HCT116 (cell line): ENCODE measurements around the gene GTF3C1. TPM values are rescaled to one million over a fixed set of nuclear protein-coding genes. Genes with fewer than 3 reads are reported as not detected.

ENCODE experiments used
- ATAC-seq: fragments of 200-7000 bp; cut with Tn5 transposase; 2 replicates; pipeline ENCODE4 v1.9.1; 2020; ENCODE audit warnings: mild to moderate bottlenecking, moderate library complexity
- BruUV-seq: library from RNA; stranded (reverse); fragments of 400-500 nt; replicated peaks from 2 replicates; lab custom pipeline; 2021; lab: Mats Ljungman, UMichigan
- CTCF ChIA-PET: fragments of 300-600 bp; sonication (Branson Sonifier 250); formaldehyde crosslinking; loops from one replicate; lab custom pipeline; 2021; ENCODE audit warnings: antibody characterized with exemption; lab: Charles Lee
- POLR2A ChIA-PET: fragments of 300-600, 350-600 bp; sonication (Branson Sonifier 250); formaldehyde crosslinking; loops from one replicate; lab custom pipeline; 2021; ENCODE audit warnings: antibody characterized with exemption; lab: Charles Lee
- RAD21 ChIA-PET, 2 experiments: fragments of 300-600 bp; sonication (Branson Sonifier 250); formaldehyde crosslinking; loops; one replicate each; lab custom pipeline; 2023; ENCODE audit warnings: low total read pairs in 2 of 2; ENCODE audit not compliant: uncharacterized antibody in 2 of 2, unreplicated experiment in 2 of 2, low non-redundant PET in 1 of 2; lab: Charles Lee
- DNase-seq: peaks from one replicate; pipeline ENCODE4 v3.0.0-alpha.2; 2010; ENCODE audit warnings: low read depth, low spot score
- H2AFZ ChIP-seq: fragments of 200-600 bp; shearing (Covaris generic), sonication (generic); 2 replicates; pipeline ENCODE4 v1.6.1; 2017; ENCODE audit warnings: low read depth, mixed run types, mixed read lengths, antibody characterized with exemption, low read length; ENCODE audit not compliant: poor library complexity, severe bottlenecking
- H3K27ac ChIP-seq: 2 replicates; pipeline ENCODE4 v1.5.1; 2012; ENCODE audit warnings: low read depth, low read length
- H3K27me3 ChIP-seq: fragments of 200-600 bp; sonication (generic); 2 replicates; pipeline ENCODE4 v1.6.1; 2016; ENCODE audit warnings: mixed run types, low read length, mixed read lengths; ENCODE audit not compliant: insufficient read depth
- H3K36me3 ChIP-seq, 2 experiments: fragments of 200-500 bp in 1 of 2; fragments of 200-600 bp in 1 of 2; sonication (Bioruptor generic) in 1 of 2; sonication (generic) in 1 of 2; 2 replicates each; pipeline versions ENCODE4 v1.5.1 to v1.6.1; 2014 to 2016; ENCODE audit warnings: low read length in 2 of 2, inconsistent platforms in 1 of 2, mixed read lengths in 1 of 2, mixed run types in 1 of 2; ENCODE audit not compliant: insufficient read depth in 2 of 2, control insufficient read depth in 1 of 2
- H3K4me1 ChIP-seq, 2 experiments: fragments of 200-600 bp in 1 of 2; sonication (generic) in 1 of 2; 2 replicates each; pipeline versions ENCODE4 v1.5.1 to v1.6.1; 2012 to 2017; ENCODE audit warnings: low read length in 2 of 2, inconsistent platforms in 1 of 2, mild to moderate bottlenecking in 1 of 2, mixed read lengths in 1 of 2, mixed run types in 1 of 2, moderate library complexity in 1 of 2; ENCODE audit not compliant: insufficient read depth in 2 of 2, control insufficient read depth in 1 of 2
- H3K4me2 ChIP-seq: fragments of 200-600 bp; sonication (generic); 2 replicates; pipeline ENCODE4 v1.6.1; 2017; ENCODE audit warnings: mixed run types, low read length, mixed read lengths
- H3K4me3 ChIP-seq, 2 experiments: fragments of 200-600 bp in 1 of 2; sonication (generic) in 1 of 2; replicated peaks in 1 of 2; 2 replicates each; pipeline ENCODE4 v1.5.1; 2011 to 2016; ENCODE audit warnings: low read length in 2 of 2, control low read depth in 1 of 2, low read depth in 1 of 2, mild to moderate bottlenecking in 1 of 2, mixed read lengths in 1 of 2, mixed run types in 1 of 2
- H3K79me2 ChIP-seq: fragments of 200-600 bp; sonication (generic); 2 replicates; pipeline ENCODE4 v1.6.1; 2017; ENCODE audit warnings: mild to moderate bottlenecking, mixed run types, low read length, moderate library complexity, mixed read lengths; ENCODE audit not compliant: insufficient read depth
- H3K9ac ChIP-seq: fragments of 200-600 bp; sonication (generic); 2 replicates; pipeline ENCODE4 v1.6.1; 2016; ENCODE audit warnings: low read length, mixed read lengths
- H3K9me2 ChIP-seq: fragments of 200-600 bp; sonication (generic), shearing (Covaris generic); 2 replicates; pipeline ENCODE4 v1.6.1; 2017; ENCODE audit warnings: mixed run types, mild to moderate bottlenecking, moderate library complexity; ENCODE audit not compliant: insufficient read depth
- H3K9me3 ChIP-seq, 2 experiments: fragments of 200-500 bp in 1 of 2; fragments of 200-600 bp in 1 of 2; sonication (Bioruptor generic) in 1 of 2; sonication (generic) in 1 of 2; 2 replicates each; pipeline ENCODE4 v1.6.1; 2014 to 2017; ENCODE audit warnings: low read length in 2 of 2, mixed read lengths in 2 of 2, inconsistent platforms in 1 of 2, low read depth in 1 of 2, mild to moderate bottlenecking in 1 of 2, mixed run types in 1 of 2, moderate library complexity in 1 of 2; ENCODE audit not compliant: control insufficient read depth in 1 of 2, insufficient read depth in 1 of 2
- H4K20me1 ChIP-seq: fragments of 200-600 bp; sonication (generic), shearing (Covaris generic); 2 replicates; pipeline ENCODE4 v1.6.1; 2017; ENCODE audit warnings: mixed run types, mild to moderate bottlenecking, moderate library complexity; ENCODE audit not compliant: insufficient read depth
- CBX3 ChIP-seq: IDR thresholded peaks from 2 replicates; pipeline ENCODE4 v1.6.1; 2012; ENCODE audit warnings: low read depth
- CEBPB ChIP-seq: IDR thresholded peaks from 2 replicates; pipeline ENCODE4 v1.6.1; 2012; ENCODE audit warnings: low read depth
- EZH2phosphoT487 ChIP-seq: fragments of 200-600 bp; IDR thresholded peaks from 2 replicates; pipeline ENCODE4 v1.6.1; 2018; ENCODE audit warnings: antibody characterized with exemption, borderline replicate concordance
- JUND ChIP-seq: IDR thresholded peaks from 2 replicates; pipeline ENCODE4 v1.6.1; 2012
- POLR2AphosphoS5 ChIP-seq: IDR thresholded peaks from 2 replicates; pipeline ENCODE4 v1.6.1; 2011; ENCODE audit warnings: mild to moderate bottlenecking, low read depth, low read length, moderate library complexity
- ZFX ChIP-seq: fragments of 450-650 bp; IDR thresholded peaks from 2 replicates; pipeline ENCODE4 v1.6.1; 2017
- intact Hi-C: fragments of 100-400 bp; cut with micrococcal nuclease; formaldehyde crosslinking; loops from 2 replicates; pipeline ENCODE4 v1.10.0; 2022
- total RNA-seq: library from RNA; stranded (reverse); gene quantifications from one replicate; pipeline ENCODE4 v1.2.1, GENCODE V29; 2021; ENCODE audit not compliant: unreplicated experiment
- TF ChIP-seq, protein P1 (sequence below): IDR thresholded peaks from 2 replicates; pipeline ENCODE4 v1.6.1; 2012
- TF ChIP-seq, protein P2 (sequence below): IDR thresholded peaks from 2 replicates; pipeline ENCODE4 v1.6.1; 2011; ENCODE audit warnings: mild to moderate bottlenecking, low read length, moderate library complexity; ENCODE audit not compliant: insufficient replicate concordance; ENCODE audit errors: extremely low read depth
- TF ChIP-seq, protein P3 (sequence below), 3 experiments: fragments of 200-600 bp in 1 of 3; sonication (generic) in 1 of 3; IDR thresholded peaks in 2 of 3; conservative IDR thresholded peaks in 1 of 3; 2 replicates each; pipeline ENCODE4 v1.5.1; 2012 to 2017; ENCODE audit warnings: low read depth in 2 of 3, low read length in 2 of 3, antibody characterized with exemption in 1 of 3, borderline replicate concordance in 1 of 3, control low read depth in 1 of 3, mild to moderate bottlenecking in 1 of 3, mixed read lengths in 1 of 3, mixed run types in 1 of 3, moderate library complexity in 1 of 3; ENCODE audit not compliant: insufficient read depth in 1 of 3

Gene GTF3C1
- total RNA-seq, 1 experiment from 2014 or later, result 97.5 TPM

DNA sequence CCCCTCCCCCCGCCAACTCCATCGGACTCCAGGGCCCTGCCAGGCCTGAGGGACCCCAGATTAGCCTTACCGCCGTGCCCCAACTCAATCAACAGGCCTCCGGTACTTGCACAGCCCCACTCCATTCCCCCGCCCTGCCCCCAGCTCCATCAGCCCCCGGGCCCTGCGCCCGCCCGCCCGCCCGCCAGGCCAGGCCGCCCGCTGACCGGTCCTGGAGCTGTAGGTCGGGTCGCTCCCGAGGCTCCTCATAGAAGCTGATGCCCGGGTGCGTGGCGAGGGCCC, 308 bp downstream of the GTF3C1 start:
- intact Hi-C loops, result no loop called here
- ChIA-PET RAD21 (interaction anchor here in 1 of 2 experiments (1.1 kb wide), 1 partner anchor 318 kb away, joined by 4 read pairs; no protein-coding TSS in a partner anchor), POLR2A (interaction anchor here (1.0 to 1.6 kb wide), 2 partner anchors 11 to 18 kb away, joined by 5 to 6 read pairs; no protein-coding TSS in a partner anchor), CTCF (interaction anchor here (0.6 to 1.5 kb wide), 3 partner anchors 16 to 318 kb away, joined by 4 to 6 read pairs (median 6); no protein-coding TSS in a partner anchor)
- no peak overlapping the region for H2AFZ ChIP-seq
- H3K27me3 ChIP-seq, result no peaks in the 10 kb centered on the region
- H3K27ac ChIP-seq, result peak overlapping the region; percentile 39; the same call in 1 of the 2 replicates
- peak overlapping the region; percentile 76 for H3K4me2 ChIP-seq
- BruUV-seq, result no TSS peak
- no peaks in the 10 kb centered on the region for H3K9me3 ChIP-seq
- peak overlapping the region; percentile 91 to 100 for H3K4me3 ChIP-seq
- H3K36me3 ChIP-seq, result peaks cover 0 to 10% of the 10 kb centered on the region in 2 experiments; a peak in 3 of 4 replicates
- DNase-seq (no peak), ATAC-seq (peak; percentile 63)
- H3K79me2 ChIP-seq, result peaks cover 61% of the 10 kb centered on the region
- no peaks in the 10 kb centered on the region for H3K9me2 ChIP-seq
- peaks cover 11 to 30% of the 10 kb centered on the region in 2 experiments; a peak in 3 of 4 replicates for H3K4me1 ChIP-seq
- no peaks in the 10 kb centered on the region for H4K20me1 ChIP-seq
- TF ChIP-seq EZH2phosphoT487 (no peak), CBX3 (no peak), CEBPB (no peak), ZFX (peak; percentile 66; the same call in 1 of the 2 replicates), POLR2AphosphoS5 (no peak), JUND (no peak)
- TF ChIP-seq, protein P1, sequence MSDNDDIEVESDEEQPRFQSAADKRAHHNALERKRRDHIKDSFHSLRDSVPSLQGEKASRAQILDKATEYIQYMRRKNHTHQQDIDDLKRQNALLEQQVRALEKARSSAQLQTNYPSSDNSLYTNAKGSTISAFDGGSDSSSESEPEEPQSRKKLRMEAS, result no peak
- TF ChIP-seq, protein P2, sequence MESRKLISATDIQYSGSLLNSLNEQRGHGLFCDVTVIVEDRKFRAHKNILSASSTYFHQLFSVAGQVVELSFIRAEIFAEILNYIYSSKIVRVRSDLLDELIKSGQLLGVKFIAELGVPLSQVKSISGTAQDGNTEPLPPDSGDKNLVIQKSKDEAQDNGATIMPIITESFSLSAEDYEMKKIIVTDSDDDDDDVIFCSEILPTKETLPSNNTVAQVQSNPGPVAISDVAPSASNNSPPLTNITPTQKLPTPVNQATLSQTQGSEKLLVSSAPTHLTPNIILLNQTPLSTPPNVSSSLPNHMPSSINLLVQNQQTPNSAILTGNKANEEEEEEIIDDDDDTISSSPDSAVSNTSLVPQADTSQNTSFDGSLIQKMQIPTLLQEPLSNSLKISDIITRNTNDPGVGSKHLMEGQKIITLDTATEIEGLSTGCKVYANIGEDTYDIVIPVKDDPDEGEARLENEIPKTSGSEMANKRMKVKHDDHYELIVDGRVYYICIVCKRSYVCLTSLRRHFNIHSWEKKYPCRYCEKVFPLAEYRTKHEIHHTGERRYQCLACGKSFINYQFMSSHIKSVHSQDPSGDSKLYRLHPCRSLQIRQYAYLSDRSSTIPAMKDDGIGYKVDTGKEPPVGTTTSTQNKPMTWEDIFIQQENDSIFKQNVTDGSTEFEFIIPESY, result no peak
- TF ChIP-seq, protein P3, sequence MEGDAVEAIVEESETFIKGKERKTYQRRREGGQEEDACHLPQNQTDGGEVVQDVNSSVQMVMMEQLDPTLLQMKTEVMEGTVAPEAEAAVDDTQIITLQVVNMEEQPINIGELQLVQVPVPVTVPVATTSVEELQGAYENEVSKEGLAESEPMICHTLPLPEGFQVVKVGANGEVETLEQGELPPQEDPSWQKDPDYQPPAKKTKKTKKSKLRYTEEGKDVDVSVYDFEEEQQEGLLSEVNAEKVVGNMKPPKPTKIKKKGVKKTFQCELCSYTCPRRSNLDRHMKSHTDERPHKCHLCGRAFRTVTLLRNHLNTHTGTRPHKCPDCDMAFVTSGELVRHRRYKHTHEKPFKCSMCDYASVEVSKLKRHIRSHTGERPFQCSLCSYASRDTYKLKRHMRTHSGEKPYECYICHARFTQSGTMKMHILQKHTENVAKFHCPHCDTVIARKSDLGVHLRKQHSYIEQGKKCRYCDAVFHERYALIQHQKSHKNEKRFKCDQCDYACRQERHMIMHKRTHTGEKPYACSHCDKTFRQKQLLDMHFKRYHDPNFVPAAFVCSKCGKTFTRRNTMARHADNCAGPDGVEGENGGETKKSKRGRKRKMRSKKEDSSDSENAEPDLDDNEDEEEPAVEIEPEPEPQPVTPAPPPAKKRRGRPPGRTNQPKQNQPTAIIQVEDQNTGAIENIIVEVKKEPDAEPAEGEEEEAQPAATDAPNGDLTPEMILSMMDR (IDR thresholded peaks at IDR 0.05 in 2 of 3, conservative IDR thresholded peaks at IDR 0.05 in 1 of 3; ENCODE audit: borderline replicate concordance in 1 of 3, insufficient read depth in 1 of 3, low read depth in 2 of 3, low read length in 2 of 3), result no peak
- H3K9ac ChIP-seq, result peak overlapping the region; percentile 85
